Measurements from ENCODE around the gene MYCBP2.

The MYCBP2 gene

DNA sequence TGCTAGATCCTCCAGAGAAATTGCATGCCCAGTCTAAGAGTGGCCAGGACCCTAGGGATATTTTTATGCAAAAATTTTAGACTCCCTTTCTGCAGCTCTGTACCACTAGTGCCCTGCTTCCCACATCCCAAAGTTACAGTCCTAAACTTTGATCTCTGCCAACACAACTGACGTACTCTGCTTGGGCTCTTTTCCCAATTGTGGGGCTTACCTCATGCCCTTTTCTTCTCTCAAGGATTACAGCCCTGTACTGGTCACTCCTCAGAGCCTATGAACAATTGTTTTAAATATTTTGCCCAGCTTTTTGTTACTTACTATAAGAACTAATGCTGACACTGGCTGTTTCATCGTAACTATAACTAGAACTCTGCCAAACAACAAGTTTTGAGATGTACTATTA, 242.1 kb downstream of the MYCBP2 start:
- no peak for DNase-seq

- DNase-seq: no peak
These were observed 246.9 kb downstream of the MYCBP2 start for GRCh38 chr13:77079902-77080413.

DNA sequence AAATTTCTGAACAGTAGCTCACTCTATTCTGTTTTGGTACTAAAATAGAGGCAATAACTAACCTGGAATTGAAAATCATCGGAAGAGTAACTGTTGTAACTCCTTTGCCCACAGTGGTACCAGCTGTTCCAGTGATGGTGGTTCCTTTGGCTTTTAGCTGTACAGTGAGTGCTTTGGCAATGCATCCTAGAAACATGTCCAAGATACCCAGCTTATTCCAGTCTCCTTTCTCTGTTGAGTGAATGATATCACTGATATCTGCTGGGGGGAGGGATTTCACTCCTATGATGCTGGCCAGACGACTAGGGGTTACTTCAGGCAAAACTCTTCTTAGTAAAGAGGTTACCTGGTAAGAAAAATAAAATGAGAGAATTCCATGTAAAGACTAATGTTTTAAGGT, 259.4 kb downstream of the MYCBP2 start:
- no peak for DNase-seq

GRCh38 chr13:77065461-77066147, 261.3 kb downstream of the MYCBP2 start:
- no peak for DNase-seq

GRCh38 chr13:77062097-77062496, 264.8 kb downstream of the MYCBP2 start:
- no peak for DNase-seq

GRCh38 chr13:77061362-77061761, 265.5 kb downstream of the MYCBP2 start:
- no peak for DNase-seq

GRCh38 chr13:77056886-77057285, 270.0 kb downstream of the MYCBP2 start:
- DNase-seq: no peak

DNA sequence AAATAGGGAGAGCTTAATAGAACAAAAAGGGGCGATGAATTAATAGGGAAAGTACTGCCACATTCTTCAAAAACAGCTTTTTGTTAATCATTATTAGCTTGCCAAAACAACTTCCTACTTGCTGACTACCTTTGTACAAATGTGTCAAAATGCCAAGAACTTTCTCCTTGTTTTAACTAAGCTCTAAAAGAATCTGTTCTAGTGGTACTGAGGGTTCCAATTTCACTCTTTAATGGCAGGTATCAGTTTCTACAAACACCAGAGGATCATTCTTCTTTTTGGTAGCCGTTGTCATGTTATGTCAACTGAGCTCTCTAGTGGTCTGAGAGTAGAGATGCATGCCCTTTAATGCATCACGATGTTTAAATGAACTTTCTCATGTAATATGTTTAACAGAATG, 270.5 kb downstream of the MYCBP2 start:
- no peak for DNase-seq

- DNase-seq: no peak
These were observed 271.7 kb downstream of the MYCBP2 start for GRCh38 chr13:77055158-77055557.

DNA sequence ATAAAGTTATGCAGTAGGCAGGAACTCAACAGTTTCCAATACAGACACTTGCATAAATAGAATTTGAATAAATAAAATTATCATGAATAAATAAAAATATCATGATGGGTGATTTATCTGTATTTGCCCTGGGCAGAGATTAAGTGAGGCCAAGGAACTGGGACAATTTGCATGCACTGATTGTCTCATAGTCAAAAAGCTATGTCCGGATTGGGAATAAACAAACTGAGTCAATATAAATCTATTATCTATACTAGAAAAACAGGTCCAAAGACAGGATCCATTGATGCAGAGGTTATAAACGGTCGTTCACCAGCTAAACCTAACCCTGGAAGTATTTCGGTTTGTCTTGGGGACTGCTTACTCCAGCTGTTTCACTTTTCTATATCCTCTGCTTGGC, 273.7 kb downstream of the MYCBP2 start:
- DNase-seq: no peak

DNA sequence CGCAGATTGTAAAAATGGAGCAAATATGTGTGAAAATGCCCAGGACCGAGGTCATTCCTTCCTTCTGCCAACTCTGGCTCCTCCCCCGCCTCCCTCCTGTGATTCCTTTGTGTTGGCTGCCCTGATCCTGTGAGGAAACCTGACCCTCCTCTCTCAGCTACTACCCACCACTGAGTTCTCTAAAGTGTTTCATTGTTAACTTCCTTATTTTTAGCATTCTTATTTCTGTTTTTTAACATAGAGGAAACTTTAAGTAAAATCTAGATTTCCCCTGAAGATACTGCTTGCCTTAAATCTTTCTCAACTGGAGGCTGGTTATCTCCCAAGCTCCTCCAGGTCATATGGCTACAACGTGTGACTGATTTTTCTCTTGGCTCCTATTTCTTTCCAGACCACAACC, 278.2 kb downstream of the MYCBP2 start:
- peak; percentile 40 for DNase-seq

- no peak for DNase-seq
These were observed 279.1 kb downstream of the MYCBP2 start for GRCh38 chr13:77047649-77048343.

DNA sequence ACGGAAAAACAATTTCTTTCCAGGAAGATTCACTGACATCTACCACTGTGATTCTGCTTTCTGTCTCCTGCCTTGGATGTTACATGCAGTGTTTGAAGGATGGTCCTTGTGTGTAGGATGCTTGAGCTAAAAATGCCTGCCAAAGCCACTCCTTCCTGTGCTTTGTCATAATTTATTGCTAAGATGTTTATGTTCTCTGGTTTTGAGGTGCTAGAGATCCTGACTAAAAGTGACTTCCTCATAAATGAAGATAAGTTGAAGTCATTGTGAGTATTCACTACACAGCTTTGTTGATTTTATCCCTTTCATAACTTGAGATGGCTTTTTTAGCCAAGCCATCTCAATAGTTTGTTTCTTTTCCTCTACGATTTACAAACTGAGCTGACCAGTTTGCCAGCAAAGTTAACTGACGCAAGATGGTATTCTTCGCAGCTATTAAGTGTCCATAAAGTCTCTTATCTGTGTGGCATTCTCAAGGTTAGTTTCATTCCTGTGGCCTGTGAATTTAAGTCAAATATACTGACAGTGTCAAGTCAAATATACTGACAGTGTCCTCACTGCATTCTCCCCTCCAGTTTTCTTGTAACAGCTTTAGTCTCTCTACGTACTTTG, 284.2 kb downstream of the MYCBP2 start:
- DNase-seq: no peak

DNA sequence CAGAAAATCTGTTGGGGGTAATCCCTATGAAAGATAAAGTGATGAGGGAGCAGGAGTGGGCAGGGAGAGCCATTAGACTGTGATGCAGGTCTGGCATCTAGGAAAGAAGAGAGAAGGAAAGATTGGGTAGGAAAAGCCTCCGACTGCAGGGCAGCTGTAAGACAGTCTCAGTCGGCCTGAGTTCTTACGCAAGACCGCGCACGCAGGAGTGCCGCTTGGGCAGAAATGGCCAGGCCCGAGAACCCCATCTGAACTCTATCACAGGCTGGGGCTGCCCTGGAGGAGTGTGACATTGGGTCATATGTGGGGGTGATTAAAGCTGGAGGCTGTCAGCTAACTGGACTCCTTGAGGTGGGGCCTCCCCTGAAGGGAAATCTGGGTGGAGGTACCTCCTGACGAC, 286.1 kb downstream of the MYCBP2 start:
- no peak for DNase-seq

DNA sequence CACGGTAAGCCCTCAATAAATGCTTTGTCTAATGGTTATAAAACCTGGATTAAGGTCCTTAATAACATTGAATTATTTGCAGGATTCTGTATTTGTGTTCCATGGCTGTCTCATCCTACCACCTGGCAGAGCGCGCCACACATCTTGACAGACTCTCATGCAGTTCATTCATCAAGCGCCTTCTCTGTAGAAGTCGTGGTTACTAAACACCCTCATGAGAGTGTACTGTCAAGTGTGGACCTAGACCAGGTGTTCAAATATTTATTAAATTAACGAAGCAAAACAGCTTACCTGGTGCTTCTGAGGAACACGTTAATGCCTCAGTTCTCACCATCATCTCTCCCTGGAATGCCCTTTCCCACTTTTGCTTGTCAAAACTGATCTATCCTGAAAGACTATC, 286.8 kb downstream of the MYCBP2 start:
- DNase-seq: no peak

DNA sequence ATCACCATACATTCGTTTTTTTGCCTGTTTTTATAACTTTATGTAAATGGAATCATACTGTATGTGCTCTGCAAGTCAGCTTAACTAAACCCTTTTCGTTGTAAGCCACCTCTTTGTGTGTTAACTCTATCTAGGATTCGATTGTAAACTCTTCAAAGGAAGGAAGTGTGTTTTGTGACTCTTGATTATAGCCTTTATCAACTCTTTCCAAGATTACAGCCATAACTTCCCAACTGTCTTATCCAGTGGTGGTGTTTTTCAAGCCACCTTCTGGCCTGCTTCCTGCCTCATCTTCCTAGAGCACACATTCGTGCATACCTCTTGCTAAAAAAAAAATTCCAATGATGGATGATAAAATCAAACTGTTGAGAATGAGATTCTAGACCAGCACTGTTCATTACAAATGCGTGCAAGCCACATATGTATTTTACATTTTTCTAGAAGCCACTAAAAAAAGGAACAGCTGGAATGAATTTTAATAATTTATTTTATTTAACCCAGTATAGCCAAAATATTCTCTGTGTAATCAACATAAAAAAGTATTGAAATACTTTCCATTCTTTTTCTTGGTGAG, 287.9 kb downstream of the MYCBP2 start:
- DNase-seq: no peak

- DNase-seq: no peak
These were observed 290.6 kb downstream of the MYCBP2 start for GRCh38 chr13:77036279-77036678.

DNA sequence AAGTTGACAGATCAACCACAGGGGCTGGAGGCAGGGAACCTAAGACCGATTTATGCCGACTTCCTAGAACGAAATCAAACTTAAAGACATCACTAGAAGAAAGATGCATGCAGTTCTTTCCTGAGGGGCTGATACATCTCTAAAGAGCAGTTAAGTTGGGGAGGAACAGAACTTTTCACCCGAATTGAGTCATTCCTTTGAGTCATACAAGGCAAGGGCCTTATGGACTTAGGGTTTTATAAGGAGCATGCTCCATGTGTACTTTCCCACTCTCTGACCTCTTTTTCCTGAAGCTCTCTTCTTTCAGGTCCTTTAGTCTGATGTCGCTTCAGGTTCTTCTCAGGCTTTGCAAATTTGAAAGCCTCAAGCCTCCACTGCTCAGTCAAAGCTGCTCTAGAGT, 292.0 kb downstream of the MYCBP2 start:
- DNase-seq: no peak

- DNase-seq: no peak
These were observed 293.1 kb downstream of the MYCBP2 start for GRCh38 chr13:77033717-77034302.

GRCh38 chr13:77031656-77032243, 295.1 kb downstream of the MYCBP2 start:
- DNase-seq: no peak

DNA sequence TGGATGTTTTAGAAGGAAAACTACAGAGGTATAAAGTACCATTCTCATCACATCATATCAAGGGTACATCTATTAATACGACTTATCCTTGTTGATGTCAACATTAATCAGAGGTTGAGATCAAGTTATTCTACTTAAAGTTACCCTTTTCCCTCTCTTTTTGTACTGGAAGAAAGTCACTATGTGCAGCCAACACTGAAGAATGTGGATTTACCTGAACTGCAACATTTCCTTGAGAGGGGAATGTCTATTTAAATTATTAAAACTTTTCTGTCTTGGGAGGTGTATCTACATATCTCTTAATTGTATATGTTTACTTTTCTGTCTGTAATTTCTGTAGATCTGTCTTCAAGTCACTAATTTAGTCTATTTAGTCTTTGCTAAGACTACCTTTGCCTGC, 297.5 kb downstream of the MYCBP2 start:
- DNase-seq: no peak

- no peak for DNase-seq
These were observed 298.7 kb downstream of the MYCBP2 start for GRCh38 chr13:77028202-77028601.

All from GF-D8 (cell line).